ENCODE data around the gene LIPE. TPM values are rescaled to one million over a fixed set of nuclear protein-coding genes. Genes with fewer than 3 reads are reported as not detected.
A peak's percentile ranks its signal among the peaks of the same experiment; 100 is the strongest.

LIPE gene
- polyA plus RNA-seq, 4 donors, result 9.7 to 13.9 (median 10.6) TPM

DNA sequence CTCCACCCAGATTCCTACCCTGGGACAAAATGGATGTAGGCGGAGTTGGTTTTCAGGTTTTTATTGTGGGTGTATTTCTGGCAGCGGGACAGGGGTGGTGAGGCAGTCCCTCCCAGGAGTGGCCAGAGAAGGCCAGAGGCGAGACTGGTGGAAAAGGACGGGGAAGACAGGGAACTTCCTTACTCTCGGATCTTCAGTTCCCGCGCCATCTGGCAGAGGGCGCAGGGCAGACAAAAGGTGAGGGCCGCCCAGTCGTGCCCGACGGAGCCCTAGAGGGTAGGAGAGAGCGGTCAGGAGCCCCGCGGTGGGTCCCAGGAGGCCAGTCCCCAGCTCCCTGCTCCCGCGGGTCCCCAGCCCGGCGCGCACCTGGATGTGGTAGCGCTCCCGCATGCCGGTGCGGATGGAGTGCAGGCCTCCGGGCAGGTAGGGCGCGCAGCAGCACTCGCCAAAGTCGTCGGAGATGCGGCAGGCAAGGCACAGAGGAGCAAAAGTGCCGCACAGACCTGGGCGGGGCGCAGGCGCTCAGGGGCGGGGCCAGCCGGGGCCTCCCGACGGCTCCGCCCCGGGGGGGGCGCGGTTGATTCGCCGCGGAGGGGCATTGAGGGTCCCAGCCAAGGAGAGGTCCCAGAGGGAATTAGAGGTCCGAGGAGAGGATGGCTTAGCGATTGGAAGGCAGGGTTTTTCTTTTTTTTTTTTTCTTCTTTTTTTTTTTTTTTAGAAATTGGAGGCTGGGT lies 40.0 kb downstream of the LIPE start:
- peak in 2 of 4 donors; percentile 31 to 36 for DNase-seq (ENCODE audit: low read depth in 4 of 4, low spot score in 3 of 4)

DNA sequence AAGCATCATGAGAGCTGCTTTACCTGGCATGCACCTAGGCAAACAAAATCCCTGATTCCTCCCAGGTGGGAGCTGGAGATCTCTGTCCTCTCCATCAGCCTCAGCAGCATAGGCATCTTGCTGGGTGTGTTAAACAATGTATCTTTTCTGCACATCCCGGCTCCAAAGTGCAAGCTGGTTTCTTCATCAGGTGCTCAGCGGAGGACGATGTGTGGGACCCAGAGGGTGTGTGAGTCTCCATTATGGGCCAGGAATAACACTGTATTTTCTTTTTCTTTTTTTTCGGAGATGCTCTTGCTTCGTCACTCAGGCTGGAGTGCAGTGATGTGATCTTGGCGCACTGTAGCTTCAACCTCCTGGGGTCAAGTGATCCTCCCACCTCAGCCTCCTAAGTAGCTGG lies 47.0 kb downstream of the LIPE start:
- DNase-seq (ENCODE audit: low read depth in 4 of 4, low spot score in 3 of 4), result no peak

GRCh38 chr19:42378225-42379215 lies 48.7 kb downstream of the LIPE start:
- DNase-seq (ENCODE audit: low read depth in 4 of 4, low spot score in 3 of 4), result no peak

DNA sequence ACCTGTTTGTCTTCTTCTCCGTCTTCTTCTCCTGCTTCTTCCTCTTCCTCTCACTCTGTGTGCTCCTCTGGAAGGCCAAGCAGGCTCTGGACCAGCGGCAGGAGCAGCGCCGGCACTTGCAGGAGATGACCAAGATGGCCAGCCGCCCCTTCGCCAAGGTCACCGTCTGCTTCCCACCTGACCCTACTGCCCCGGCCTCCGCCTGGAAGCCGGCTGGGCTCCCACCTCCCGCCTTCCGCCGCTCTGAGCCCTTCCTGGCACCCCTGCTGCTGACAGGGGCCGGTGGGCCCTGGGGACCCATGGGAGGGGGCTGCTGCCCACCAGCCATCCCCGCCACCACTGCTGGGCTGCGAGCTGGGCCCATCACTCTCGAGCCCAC lies 51.0 kb downstream of the LIPE start:
- DNase-seq (ENCODE audit: low read depth in 4 of 4, low spot score in 3 of 4), result no peak

- no peak for DNase-seq (ENCODE audit: low read depth in 4 of 4, low spot score in 3 of 4)
Observed at GRCh38 chr19:42375415-42376176, 51.6 kb downstream of the LIPE start.

DNA sequence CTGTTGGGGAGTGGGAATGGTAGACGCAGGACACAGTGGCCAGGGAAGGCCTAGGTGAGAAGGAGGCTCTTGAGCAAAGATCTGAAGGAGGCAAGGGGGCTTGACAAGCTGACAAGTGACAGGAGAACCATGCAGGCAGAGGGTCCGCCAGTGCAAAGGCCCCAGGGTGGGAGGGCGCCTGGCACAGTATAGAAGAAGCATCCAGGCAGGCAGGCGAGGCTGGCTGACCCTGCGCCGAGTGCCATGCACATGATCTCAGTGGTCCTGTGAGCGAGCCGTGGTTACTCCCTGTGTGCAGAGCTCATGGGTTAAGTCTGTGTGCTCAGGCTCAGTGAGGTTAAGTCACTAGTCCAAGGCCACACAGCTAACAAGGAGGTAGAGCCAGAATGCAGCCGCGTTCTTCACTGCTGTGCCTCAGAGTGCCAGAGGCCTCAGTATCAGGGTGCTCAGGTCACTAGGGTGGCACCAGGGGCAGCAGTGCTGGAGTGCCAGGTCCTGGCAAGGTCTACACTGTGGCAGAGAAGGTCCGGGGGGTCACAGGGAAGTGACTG lies 52.3 kb downstream of the LIPE start:
- DNase-seq (ENCODE audit: low read depth in 4 of 4, low spot score in 3 of 4), result no peak

GRCh38 chr19:42370626-42371175 lies 56.5 kb downstream of the LIPE start:
- no peak for DNase-seq (ENCODE audit: low read depth in 4 of 4, low spot score in 3 of 4)

DNA sequence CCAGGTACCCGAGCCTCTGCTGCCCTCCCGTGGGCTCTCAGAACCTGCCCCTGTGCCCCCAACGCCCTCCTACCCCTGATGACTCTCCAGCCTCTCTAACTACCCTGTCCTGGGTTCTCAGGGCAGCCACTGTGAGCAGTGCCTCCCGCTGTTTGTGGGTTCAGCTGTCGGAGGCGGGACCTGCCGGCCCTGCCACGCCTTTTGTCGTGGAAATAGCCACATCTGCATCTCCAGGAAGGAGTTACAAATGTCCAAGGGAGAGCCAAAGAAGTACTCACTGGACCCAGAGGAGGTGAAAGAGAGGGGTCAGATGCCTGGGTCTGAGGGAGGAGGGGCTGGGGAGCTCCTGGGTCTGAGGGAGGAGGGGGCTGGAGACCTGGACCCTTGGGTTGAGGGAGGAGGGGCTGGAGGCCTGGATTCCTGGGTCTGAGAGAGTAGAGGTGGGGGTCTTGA lies 57.1 kb downstream of the LIPE start:
- no peak for DNase-seq (ENCODE audit: low read depth in 4 of 4, low spot score in 3 of 4)

DNA sequence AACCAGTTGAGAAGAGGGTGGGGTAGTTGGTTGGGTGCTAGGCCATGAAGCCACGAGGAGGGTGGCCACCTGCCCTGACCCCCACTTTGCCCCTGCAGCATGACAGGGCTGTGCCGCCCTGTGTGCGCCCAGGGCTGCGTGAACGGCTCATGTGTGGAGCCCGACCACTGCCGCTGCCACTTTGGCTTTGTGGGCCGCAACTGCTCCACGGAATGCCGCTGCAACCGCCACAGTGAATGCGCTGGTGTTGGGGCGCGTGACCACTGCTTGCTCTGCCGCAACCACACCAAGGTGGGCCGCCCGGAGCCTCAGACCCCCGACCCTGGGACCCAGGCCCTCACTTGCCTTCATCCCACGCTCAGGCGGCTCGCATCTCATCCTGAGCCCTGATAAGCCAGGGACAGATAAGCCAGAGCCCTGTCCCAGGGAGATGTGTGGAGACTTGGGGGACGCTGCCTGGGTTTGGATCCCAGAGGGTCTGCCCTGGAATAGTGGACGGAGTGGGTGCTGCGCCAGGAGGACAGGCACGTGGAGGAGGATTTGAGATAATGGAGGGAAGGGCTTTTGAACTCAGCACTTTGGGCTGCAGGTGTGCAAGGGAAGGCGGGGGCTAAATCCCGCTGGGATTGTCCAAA lies 57.6 kb downstream of the LIPE start:
- DNase-seq (ENCODE audit: low read depth in 4 of 4, low spot score in 3 of 4), result no peak

DNA sequence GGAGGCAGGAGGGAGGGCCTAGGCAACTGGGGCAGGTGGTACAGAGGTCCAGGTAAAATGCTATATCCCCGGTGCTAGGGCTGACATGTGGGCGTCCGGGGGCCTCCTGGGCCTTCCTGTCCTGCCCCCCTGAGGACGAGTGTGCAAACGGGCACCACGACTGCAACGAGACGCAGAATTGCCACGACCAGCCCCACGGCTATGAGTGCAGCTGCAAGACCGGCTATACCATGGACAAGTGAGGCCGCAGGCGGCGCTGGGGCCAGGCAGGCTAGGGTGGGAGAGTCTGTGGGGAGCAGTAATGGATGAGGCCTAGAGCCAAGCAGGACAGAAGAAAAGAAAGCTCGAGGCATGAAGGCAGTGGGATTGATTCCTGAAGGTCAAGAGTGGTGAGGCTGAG lies 58.4 kb downstream of the LIPE start:
- no peak for DNase-seq (ENCODE audit: low read depth in 4 of 4, low spot score in 3 of 4)

GRCh38 chr19:42368360-42368759 lies 58.8 kb downstream of the LIPE start:
- DNase-seq (ENCODE audit: low read depth in 4 of 4, low spot score in 3 of 4), result no peak

- DNase-seq (ENCODE audit: low read depth in 4 of 4, low spot score in 3 of 4), result no peak
Observed at GRCh38 chr19:42367929-42368328, 59.3 kb downstream of the LIPE start.

DNA sequence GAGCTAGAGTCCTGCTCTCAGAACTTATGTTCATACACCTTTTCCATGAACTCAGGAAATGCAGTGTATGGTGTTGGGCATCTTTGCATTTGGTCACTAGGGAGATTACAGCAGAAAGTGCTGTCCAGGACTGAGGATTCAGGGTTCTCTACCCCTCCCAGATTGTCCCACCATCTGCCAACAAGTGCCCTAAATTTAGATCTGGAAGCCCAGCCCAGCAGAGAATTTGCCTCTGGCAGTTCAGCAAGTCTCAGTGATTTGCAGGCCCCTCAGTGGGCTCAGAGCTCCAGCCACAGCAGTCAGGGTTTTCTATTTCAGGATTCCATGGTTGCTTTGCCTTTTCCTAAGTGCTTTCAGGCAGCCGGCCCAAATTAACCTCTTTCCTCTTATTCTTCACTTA lies 60.5 kb downstream of the LIPE start:
- no peak for DNase-seq (ENCODE audit: low read depth in 4 of 4, low spot score in 3 of 4)

DNA sequence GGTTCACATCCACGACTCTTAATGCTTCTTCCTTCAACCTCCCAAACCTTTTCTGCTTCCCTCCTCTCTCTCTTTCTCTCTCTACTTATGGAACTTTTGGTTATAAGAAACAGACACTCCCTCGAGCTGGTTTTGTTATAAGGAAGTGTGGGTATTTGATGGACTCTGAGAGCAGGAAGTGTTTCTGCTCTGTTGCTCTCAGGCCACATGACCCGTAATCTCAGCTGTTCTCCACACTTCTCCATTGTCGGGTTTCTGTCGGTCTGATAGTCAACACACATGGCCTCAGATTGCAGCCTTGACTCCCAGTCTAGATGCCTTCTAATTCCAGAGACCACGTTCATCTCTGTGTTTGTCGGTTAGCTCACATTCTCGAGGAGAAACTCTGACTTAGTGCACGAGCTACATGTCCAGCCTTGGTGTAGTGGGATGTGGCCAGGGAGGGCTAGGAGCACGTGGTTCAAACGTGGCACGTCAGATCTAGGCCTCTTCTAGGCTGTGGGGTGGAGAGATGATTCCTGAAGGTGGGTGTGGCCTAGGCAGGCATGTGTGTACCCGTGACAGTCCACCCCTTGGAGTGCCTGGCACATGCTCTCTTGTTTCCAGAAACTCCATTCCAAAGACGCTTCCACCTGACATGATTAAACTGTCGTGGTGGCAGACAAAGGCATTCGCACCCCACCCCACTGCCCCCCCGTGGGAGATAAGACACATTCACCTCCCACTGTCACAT lies 63.4 kb downstream of the LIPE start:
- no peak for DNase-seq (ENCODE audit: low read depth in 4 of 4, low spot score in 3 of 4)

DNA sequence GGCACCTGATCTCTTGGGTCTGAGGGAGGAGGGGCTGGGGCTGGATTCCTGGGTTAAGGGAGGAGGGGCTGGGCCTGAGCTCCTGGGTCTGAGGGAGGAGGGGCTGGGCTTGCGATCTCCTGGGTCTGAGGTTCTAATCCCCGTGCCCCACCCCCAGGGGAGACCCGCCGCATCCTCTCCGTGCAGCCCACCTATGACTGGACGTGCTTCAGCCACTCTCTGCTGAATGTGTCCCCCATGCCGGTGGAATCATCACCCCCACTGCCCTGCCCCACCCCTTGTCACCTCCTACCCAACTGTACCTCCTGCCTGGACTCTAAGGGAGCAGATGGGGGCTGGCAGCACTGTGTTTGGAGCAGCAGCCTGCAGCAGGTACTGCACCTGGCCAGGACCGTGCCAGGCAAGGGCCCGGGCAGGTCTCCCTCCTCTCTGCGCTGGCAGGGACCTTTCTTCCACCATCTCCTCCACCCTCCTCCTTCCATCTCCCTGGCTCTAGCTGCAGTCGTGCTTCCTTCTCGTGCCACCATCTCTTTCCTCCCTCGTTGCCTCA lies 64.2 kb downstream of the LIPE start:
- no peak for DNase-seq (ENCODE audit: low read depth in 4 of 4, low spot score in 3 of 4)

GRCh38 chr19:42362342-42362741 lies 64.8 kb downstream of the LIPE start:
- no peak for DNase-seq (ENCODE audit: low read depth in 4 of 4, low spot score in 3 of 4)

DNA sequence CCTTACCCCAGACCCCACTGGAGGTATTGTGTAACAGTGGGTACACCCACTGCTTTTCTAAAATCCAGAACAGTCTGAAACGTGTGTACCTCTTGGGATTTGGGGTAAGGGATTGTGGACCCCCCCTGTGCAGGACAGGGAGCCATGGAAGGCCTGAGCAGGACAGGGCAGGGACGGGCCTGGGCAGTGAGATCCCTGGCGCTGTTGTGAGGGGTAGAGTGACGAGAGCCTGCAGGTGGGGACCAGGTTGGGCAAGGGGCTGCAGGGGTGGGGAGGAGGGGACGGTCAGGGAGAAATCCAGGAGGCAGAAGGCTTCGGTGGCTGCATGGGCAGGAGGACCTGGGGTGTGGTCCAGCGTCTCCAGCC lies 65.7 kb downstream of the LIPE start:
- no peak for DNase-seq (ENCODE audit: low read depth in 4 of 4, low spot score in 3 of 4)

DNA sequence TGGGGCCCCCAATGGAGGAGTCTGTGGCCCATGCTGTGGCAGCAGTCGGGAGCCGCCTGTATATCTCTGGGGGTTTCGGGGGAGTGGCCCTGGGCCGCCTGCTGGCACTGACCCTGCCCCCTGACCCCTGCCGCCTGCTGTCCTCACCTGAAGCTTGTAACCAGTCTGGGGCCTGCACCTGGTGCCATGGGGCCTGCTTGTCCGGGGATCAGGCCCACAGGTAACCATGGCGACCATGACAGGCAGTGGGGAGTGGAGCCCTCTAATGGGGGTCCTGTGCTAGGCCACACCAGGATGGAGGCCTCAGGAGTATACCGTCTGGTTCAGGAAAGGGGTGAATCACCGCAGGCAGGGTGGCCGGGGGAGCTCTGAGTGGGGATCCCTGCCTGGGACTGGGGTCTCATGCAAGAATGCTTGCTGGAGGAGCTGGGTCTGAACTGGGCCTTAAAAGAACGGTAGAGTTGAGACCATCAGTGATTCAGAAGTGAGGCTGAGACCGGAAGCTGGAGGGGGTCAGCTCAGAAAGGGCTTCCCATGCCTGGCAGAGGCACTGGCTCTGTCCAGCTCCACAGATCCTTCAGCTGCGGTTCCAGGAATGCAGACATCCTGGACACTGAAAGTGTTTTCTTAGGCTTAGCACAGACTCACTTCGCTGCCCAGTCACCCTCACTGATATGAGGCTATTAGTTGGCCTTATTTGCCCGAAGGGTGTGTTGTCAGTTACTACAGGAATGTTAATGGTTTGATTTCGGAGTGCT lies 66.2 kb downstream of the LIPE start:
- no peak for DNase-seq (ENCODE audit: low read depth in 4 of 4, low spot score in 3 of 4)

Data from right renal pelvis (tissue), 4 donors.